Measurements from ENCODE around the gene UBE3B.

GRCh38 chr12:109477963-109478315 is 505 bp downstream of the UBE3B start:
- no peak for TF ChIP-seq CTCF (IDR thresholded peaks at IDR 0.05; ENCODE audit: insufficient read depth, low read depth, low read length)
- no peak for TF ChIP-seq EZH2 (IDR thresholded peaks at IDR 0.05; ENCODE audit: insufficient read depth, low read length)
